Transverse colon (tissue), 4 donors: ENCODE results near the gene CYP4F8. TPM values are rescaled to one million over a fixed set of nuclear protein-coding genes. Genes with fewer than 3 reads are reported as not detected.

ENCODE experiments used
- DNase-seq: peaks from one replicate; pipeline ENCODE4 v3.0.0-alpha.2; 2019
- H3K27ac ChIP-seq, 4 donors: fragments of 200-600 bp; sonication (generic); 2 replicates each; pipeline ENCODE4 v1.5.1; 2016 to 2018; ENCODE audit warnings: inconsistent platforms in 4 of 4
- H3K27me3 ChIP-seq: fragments of 200-600 bp; sonication (generic); 2 replicates; pipeline ENCODE4 v1.5.1; 2017; ENCODE audit warnings: inconsistent platforms
- H3K36me3 ChIP-seq, 4 donors: fragments of 200-600 bp; sonication (generic); 2 replicates each; pipeline ENCODE4 v1.5.1; 2017 to 2019; ENCODE audit warnings: inconsistent platforms in 4 of 4
- H3K4me1 ChIP-seq, 4 donors: fragments of 200-600 bp; sonication (generic); 2 replicates each; pipeline ENCODE4 v1.5.1; 2017 to 2020; ENCODE audit warnings: inconsistent platforms in 4 of 4
- H3K4me3 ChIP-seq, 4 donors: fragments of 200-600 bp; sonication (generic); 1 replicate in 1 of 4; 2 replicates in 3 of 4; pipeline versions ENCODE4 v1.5.1 to v1.6.1; 2017 to 2019; ENCODE audit warnings: inconsistent platforms in 4 of 4
- H3K9me3 ChIP-seq, 2 donors: fragments of 200-600 bp; sonication (generic); 2 replicates each; pipeline ENCODE4 v1.5.1; 2017 to 2019; ENCODE audit warnings: inconsistent platforms in 2 of 2
- CTCF ChIP-seq, 5 experiments: fragments of 200-600 bp in 3 of 5; fragments of 450-650 bp in 2 of 5; sonication (generic) in 3 of 5; IDR thresholded peaks; 1 replicate in 2 of 5; 2 replicates in 3 of 5; pipeline ENCODE4 v1.5.1; 2016 to 2017; ENCODE audit warnings: antibody characterized with exemption in 5 of 5, inconsistent platforms in 3 of 5, mild to moderate bottlenecking in 2 of 5, moderate library complexity in 1 of 5
- EP300 ChIP-seq: sonication (generic); formaldehyde crosslinking; IDR thresholded peaks from one replicate; pipeline ENCODE4 v1.6.1; 2017; ENCODE audit warnings: antibody characterized with exemption, low read depth
- POLR2A ChIP-seq: fragments of 450-650 bp; IDR thresholded peaks from one replicate; pipeline ENCODE4 v1.6.1; 2016; ENCODE audit warnings: antibody characterized with exemption, mild to moderate bottlenecking, moderate library complexity
- POLR2AphosphoS5 ChIP-seq, 3 donors: sonication (generic); formaldehyde crosslinking; IDR thresholded peaks; one replicate each; pipeline ENCODE4 v1.6.1; 2016; ENCODE audit warnings: antibody characterized with exemption in 3 of 3
- WGBS, 2 donors: methylation state at CpG; one replicate each; pipeline ENCODE4 v1.1.5; 2018; ENCODE audit warnings: low coverage in 1 of 2; 5-methylcytosine and 5-hydroxymethylcytosine counted together
- in situ Hi-C, 4 donors: fragments of 200-750 bp; cut with MboI; loops; one replicate each; pipeline versions ENCODE4 v1.15.0 to v1.15.1; 2017; ENCODE audit warnings: low sequenced_read_pairs in 3 of 4, low pct_ligation_motif_present in 1 of 4, low pct_unique_long_range_greater_than_20kb in 1 of 4
- intact Hi-C: fragments of 100-400 bp; cut with DNase I; formaldehyde crosslinking; loops from one replicate; pipeline ENCODE4 v1.15.1; 2023; ENCODE audit warnings: low total_unique reads
- total RNA-seq, 4 donors: library from RNA; depleted of rRNA; stranded (reverse); fragments of >200 nt; gene quantifications; one replicate each; pipeline ENCODE4 v1.1.0, GENCODE V29; 2016

CYP4F8 gene
- total RNA-seq, 4 donors from 2014 or later: not detected

- TF ChIP-seq CTCF (IDR thresholded peaks at IDR 0.05) (no peak), POLR2AphosphoS5 (IDR thresholded peaks at IDR 0.05) (no peak), EP300 (no peak), POLR2A (no peak)
- no peaks in the 10 kb centered on the region for H3K9me3 ChIP-seq
- intact Hi-C loops (loop anchor here (10.0 kb wide), 1 partner anchor 242 kb away; no protein-coding TSS in a partner anchor), in situ Hi-C loops (loop anchor here (25.0 kb wide), 2 partner anchors 179 to 554 kb away; partner anchors contain the start of genes AP1M1 (in 3 of the 4), FAM32A (in 3 of the 4) and OR10H1 (in 2 of the 4))
- peaks cover 0 to 4% (median 0%) of the 10 kb centered on the region in 4 donors for H3K4me1 ChIP-seq
- no peak overlapping the region for H3K27ac ChIP-seq
- no peak for DNase-seq
- 42 to 62% methylated on average over 3 to 5 of the region's 5 CpGs for WGBS, 2 donors
- no peaks in the 10 kb centered on the region for H3K36me3 ChIP-seq
- no peak overlapping the region for H3K4me3 ChIP-seq
- peaks cover 4% of the 10 kb centered on the region for H3K27me3 ChIP-seq
Observed at GRCh38 chr19:15633082-15633835, 18.2 kb downstream of the CYP4F8 start.

- Histone ChIP-seq H3K36me3 (no peaks in the 10 kb centered on the region), H3K4me1 (peaks cover 0 to under 1% (median 0%) of the 10 kb centered on the region in 4 donors), H3K27me3 (peaks cover under 1% of the 10 kb centered on the region), H3K4me3 (no peak overlapping the region), H3K27ac (no peak overlapping the region), H3K9me3 (no peaks in the 10 kb centered on the region)
- intact Hi-C loops (loop anchor here (10.0 kb wide), 1 partner anchor 241 kb away; no protein-coding TSS in a partner anchor), in situ Hi-C loops (loop anchor here (25.0 kb wide), 2 partner anchors 178 to 553 kb away; partner anchors contain the start of genes AP1M1 (in 3 of the 4), FAM32A (in 3 of the 4) and OR10H1 (in 2 of the 4))
- DNase-seq: no peak
- WGBS, 2 donors: 69 to 73% methylated on average over 2 to 3 of the region's 3 CpGs
- TF ChIP-seq CTCF (IDR thresholded peaks at IDR 0.05) (no peak), EP300 (no peak), POLR2A (no peak), POLR2AphosphoS5 (IDR thresholded peaks at IDR 0.05) (no peak)
Observed at GRCh38 chr19:15634105-15634504, 19.1 kb downstream of the CYP4F8 start.

DNA sequence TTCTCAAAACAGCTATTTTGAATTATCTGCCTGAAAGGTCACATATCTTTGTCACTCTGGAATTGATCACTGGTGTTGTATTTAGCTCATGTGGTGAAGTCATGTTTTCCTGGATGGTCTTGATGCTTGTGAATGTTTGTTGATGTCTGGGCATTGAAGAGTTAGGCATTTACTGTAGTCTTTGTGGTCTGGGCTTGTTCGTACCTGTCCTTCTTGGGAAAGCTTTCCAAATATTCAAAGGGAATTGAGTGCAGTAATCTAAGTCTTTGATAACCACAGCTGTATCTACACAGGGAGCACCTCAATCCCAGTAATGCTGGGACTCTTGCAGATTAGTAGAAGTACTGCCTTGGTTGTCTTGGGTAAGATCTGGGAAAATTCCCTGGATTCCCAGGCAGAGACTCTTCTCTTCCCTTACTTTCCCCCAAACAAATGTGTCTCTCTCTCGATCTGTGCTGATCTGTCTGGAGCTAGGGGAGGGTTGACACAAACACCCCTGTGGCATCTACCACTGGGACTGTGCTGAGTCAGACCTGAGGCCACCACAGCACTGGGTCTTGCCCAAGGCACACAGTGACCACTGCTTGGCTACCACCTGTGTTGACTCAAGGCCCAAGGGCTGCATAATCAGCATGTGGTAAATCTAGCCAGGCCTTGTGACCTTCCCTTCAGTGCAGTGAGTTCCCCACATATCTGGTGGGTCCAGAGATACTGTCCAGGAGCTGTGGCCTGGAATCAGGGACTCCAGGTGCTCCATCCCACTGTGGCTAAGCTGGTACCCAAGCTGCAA, 20.2 kb downstream of the CYP4F8 start:
- Histone ChIP-seq H3K4me1 (peaks cover 0 to 4% (median 4%) of the 10 kb centered on the region in 4 donors), H3K36me3 (no peaks in the 10 kb centered on the region), H3K27ac (no peak overlapping the region), H3K9me3 (no peaks in the 10 kb centered on the region), H3K27me3 (no peaks in the 10 kb centered on the region), H3K4me3 (no peak overlapping the region)
- intact Hi-C loops (loop anchor here (10.0 kb wide), 1 partner anchor 240 kb away; no protein-coding TSS in a partner anchor), in situ Hi-C loops (loop anchor here (25.0 kb wide), 2 partner anchors 177 to 552 kb away; partner anchors contain the start of genes AP1M1 (in 3 of the 4), FAM32A (in 3 of the 4) and OR10H1 (in 2 of the 4))
- TF ChIP-seq POLR2AphosphoS5 (IDR thresholded peaks at IDR 0.05): no peak
- TF ChIP-seq EP300: no peak
- TF ChIP-seq CTCF (IDR thresholded peaks at IDR 0.05): no peak
- no peak for TF ChIP-seq POLR2A
- 39 to 82% methylated on average over 2 of the region's 2 CpGs for WGBS, 2 donors
- no peak for DNase-seq

DNA sequence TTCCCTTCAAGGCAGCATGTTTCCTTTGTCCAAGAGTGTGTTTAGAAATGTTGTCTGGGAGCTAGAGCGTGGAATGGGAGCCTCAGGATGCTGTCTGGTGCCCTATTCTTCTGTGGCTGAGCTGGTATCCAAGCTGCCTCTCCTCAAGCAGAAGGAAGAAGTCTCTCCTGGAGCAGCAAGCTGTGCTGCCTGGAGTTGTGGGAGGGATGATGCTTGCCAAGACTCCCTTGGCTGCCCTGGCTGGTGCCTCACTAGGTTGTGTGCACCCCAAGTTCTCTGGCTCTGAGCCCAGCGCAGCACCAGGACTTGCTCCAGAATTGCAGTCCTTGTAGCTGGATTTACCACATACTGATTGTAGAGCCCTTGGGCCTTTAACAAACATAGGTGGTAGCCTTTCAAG, 21.0 kb downstream of the CYP4F8 start:
- in situ Hi-C loops (loop anchor here (25.0 kb wide), 2 partner anchors 176 to 551 kb away; partner anchors contain the start of genes AP1M1 (in 3 of the 4), FAM32A (in 3 of the 4) and OR10H1 (in 2 of the 4)), intact Hi-C loops (loop anchor here (10.0 kb wide), 1 partner anchor 239 kb away; no protein-coding TSS in a partner anchor)
- Histone ChIP-seq H3K9me3 (no peaks in the 10 kb centered on the region), H3K4me1 (peaks cover 0 to 13% (median 10%) of the 10 kb centered on the region in 4 donors), H3K4me3 (no peak overlapping the region), H3K36me3 (no peaks in the 10 kb centered on the region), H3K27me3 (no peaks in the 10 kb centered on the region), H3K27ac (no peak overlapping the region)
- TF ChIP-seq POLR2A (no peak), POLR2AphosphoS5 (IDR thresholded peaks at IDR 0.05) (no peak), EP300 (no peak), CTCF (IDR thresholded peaks at IDR 0.05) (no peak)
- no peak for DNase-seq
- WGBS, 2 donors: 82% methylated on average over 2 of the region's 2 CpGs; no CpG with 5 or more reads in 1 of the 2 donors
